ENCODE results near the gene S100A9. TPM values are rescaled to one million over a fixed set of nuclear protein-coding genes. Genes with fewer than 3 reads are reported as not detected.
"Not testable (repeated sequence)": the region's sequence is repeated elsewhere in the genome, so short reads cannot be mapped to it uniquely, and the experiment has no call there.

S100A9 gene
- total RNA-seq = not detected

DNA sequence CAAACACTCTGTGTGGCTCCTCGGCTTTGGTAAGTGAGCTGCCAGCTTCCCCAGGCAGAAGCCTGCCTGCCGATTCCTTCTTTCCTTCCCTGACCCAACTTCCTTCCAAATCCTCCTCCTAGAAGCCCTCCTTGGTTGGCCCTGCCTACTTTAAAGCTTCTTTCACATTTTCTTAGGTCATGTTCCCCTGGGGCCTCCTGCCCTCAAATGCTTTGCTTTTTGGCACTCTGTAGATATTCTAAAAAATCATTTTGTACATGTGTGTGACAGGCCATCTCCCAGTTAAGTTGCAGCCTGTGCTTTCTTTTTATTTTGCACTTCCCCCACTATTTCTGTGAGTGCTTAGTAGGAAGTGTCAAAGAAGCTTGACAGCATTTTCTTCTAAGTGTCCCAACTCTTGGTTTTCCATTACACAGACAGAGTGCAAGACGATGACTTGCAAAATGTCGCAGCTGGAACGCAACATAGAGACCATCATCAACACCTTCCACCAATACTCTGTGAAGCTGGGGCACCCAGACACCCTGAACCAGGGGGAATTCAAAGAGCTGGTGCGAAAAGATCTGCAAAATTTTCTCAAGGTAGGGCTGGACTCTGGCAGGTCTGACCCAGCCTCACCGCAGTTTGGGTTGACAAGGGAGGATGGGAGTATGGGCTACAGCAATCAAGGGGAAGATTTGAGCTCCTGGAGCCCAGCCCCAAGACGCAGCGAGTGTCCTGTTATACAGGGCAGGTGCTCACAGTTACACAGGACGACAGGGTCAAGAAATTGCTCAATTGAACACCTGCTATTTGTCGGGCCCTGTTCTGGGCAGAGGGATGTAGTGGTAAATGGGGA lies at the start of gene S100A9:
TSS of gene S100A9 (plus strand) at position 2 of the 838 bp plus-strand sequence. CDS start at position 432, 430 bp downstream.
- Mint-ChIP-seq H3K9me3 (ENCODE audit: insufficient read depth) (no peaks in the 10 kb centered on the region), H3K27ac (peak within 1 kb of the TSS; percentile 54)
- CTCF ChIA-PET = interaction anchor here (0.8 to 7.4 kb wide), 4 partner anchors 12 to 136 kb away, joined by 3 to 140 read pairs (median 12); no protein-coding TSS in a partner anchor

DNA sequence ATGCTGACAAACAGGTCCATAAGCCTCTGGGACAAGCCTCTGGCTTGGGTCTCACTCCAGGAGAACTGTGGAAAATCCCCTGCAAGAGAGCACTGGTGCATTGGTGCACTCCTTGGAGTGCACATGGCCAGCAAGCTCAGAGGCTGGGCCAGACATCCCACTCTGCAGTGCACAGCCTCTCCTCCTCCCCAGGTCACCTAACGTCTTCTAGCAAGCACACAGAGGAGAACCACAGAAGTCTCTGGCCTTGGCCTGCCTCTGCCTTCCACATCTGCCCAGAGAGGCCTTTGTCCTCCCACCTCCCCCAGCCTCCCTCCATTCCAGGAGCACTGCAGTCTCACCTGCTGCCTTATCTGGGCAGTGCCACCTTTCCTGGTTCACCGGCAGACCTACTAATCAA lies 49.1 kb upstream of the S100A9 start:
- H3K9me3 Mint-ChIP-seq (ENCODE audit: insufficient read depth) = no peaks in the 10 kb centered on the region
- no peak overlapping the region for H3K27ac Mint-ChIP-seq

More for the DNA sequence above, at the start of gene S100A9:
- ATAC-seq = no peak
- Mint-ChIP-seq H3K36me3 (ENCODE audit: low read depth) (no peaks in the 10 kb centered on the region), H3K27me3 (ENCODE audit: low read depth) (peaks cover 11% of the 10 kb centered on the region), H3K4me1 (ENCODE audit: low read depth) (peaks cover 11% of the 10 kb centered on the region), H3K4me3 (no peak within 1 kb of the TSS)
- DNase-seq = no peak
- POLR2A ChIA-PET = no interaction called here

DNA sequence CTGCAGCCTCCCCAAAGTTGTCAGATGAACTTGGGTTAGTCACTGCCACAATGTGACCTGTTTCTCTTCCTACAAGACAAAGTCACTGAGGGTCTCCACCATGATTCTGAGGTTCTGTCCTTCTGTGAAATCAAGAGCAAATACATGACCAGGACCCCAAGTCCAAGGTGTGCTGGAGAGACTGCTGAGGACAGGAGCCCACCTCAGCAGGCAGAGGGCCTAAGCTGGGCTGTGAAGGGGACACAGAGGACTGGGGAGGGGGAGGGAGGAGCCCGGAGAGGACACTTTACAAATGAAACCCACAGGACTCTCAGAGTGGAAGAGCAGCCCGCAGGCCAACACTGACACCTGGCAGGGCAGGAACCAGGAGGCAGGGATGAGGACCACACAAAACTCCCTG lies 48.2 kb upstream of the S100A9 start:
- H3K27ac Mint-ChIP-seq = no peak overlapping the region
- no peak overlapping the region for H3K4me3 Mint-ChIP-seq
- ATAC-seq (no peak), DNase-seq (no peak)
- H3K27me3 Mint-ChIP-seq (ENCODE audit: low read depth) = peaks cover 7% of the 10 kb centered on the region
- no peaks in the 10 kb centered on the region for H3K9me3 Mint-ChIP-seq (ENCODE audit: insufficient read depth)
- H3K4me1 Mint-ChIP-seq (ENCODE audit: low read depth) = no peaks in the 10 kb centered on the region
- H3K36me3 Mint-ChIP-seq (ENCODE audit: low read depth) = no peaks in the 10 kb centered on the region
- CTCF ChIA-PET = no interaction called here
- POLR2A ChIA-PET = no interaction called here

More for the DNA sequence above, 49.1 kb upstream of the S100A9 start:
- DNase-seq = no peak
- peaks cover 4% of the 10 kb centered on the region for H3K27me3 Mint-ChIP-seq (ENCODE audit: low read depth)
- POLR2A ChIA-PET = no interaction called here
- CTCF ChIA-PET = no interaction called here
- H3K36me3 Mint-ChIP-seq (ENCODE audit: low read depth) = no peaks in the 10 kb centered on the region
- no peaks in the 10 kb centered on the region for H3K4me1 Mint-ChIP-seq (ENCODE audit: low read depth)
- H3K4me3 Mint-ChIP-seq = no peak overlapping the region
- ATAC-seq = no peak

DNA sequence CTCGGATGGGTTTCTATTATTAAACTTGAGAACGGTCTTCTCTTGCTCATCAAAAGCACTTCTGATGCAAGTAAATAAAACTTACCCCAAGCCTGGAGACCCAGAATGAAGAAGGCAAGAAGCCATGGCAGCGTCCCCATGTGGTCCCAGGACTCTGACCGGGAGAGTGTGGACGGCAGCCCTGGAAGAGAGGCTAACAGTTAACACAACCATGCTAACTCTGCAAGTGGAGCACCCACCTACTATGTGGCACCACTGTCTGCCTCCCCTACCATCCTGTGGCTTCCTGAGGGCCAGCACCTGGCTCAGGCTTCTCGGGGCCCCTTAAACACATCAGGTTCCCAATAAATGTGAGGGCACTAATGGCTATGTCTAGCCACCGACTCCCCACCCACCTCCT lies 47.1 kb upstream of the S100A9 start:
- Mint-ChIP-seq H3K27ac (no peak overlapping the region), H3K36me3 (ENCODE audit: low read depth) (no peaks in the 10 kb centered on the region), H3K4me3 (no peak overlapping the region), H3K9me3 (ENCODE audit: insufficient read depth) (no peaks in the 10 kb centered on the region), H3K27me3 (ENCODE audit: low read depth) (peaks cover 7% of the 10 kb centered on the region), H3K4me1 (ENCODE audit: low read depth) (no peaks in the 10 kb centered on the region)
- ChIA-PET POLR2A (no interaction called here), CTCF (no interaction called here)
- DNase-seq (no peak), ATAC-seq (no peak)

DNA sequence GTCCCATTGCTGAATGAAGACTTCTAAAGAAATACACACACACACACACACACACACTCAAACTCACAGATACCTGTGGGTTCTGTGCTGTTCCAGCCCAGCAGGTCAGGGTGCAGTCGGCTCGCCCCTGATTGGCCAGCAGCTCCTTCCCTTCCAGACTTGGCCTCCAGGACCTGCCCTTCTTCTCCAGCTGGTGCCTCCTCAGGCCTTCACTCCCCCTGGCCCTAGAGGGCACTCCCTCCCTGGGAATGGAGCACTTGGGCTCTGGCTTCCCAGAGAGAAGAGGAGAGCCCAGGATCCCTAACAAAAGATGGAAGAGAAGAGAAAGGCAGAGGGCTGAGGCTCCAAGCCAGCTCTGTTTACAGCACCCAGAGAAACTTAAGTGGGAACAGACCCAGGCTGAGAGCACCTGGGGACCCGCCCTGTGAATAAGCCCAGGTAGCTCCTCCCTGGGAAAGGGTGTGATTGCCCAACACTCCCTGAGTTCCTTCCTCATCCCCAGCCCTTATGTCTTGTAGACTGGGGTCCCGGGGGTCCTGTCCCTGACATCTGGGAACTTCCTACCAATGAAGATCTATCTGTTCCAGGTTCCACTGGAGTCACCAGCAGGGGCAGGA lies 45.0 kb upstream of the S100A9 start, which contains the start of gene PGLYRP3:
TSS of gene PGLYRP3 (minus strand) at position 383 of the 617 bp plus-strand sequence. CDS start 2,287 bp downstream, outside the sequence.
- ChIA-PET CTCF (no interaction called here), POLR2A (no interaction called here)
- ATAC-seq (no peak), DNase-seq (no peak)
- Mint-ChIP-seq H3K27ac (no peak within 1 kb of the TSS), H3K36me3 (ENCODE audit: low read depth) (no peaks in the 10 kb centered on the region), H3K4me3 (no peak within 1 kb of the TSS), H3K9me3 (ENCODE audit: insufficient read depth) (no peaks in the 10 kb centered on the region), H3K27me3 (ENCODE audit: low read depth) (peaks cover 17% of the 10 kb centered on the region), H3K4me1 (ENCODE audit: low read depth) (no peaks in the 10 kb centered on the region)

DNA sequence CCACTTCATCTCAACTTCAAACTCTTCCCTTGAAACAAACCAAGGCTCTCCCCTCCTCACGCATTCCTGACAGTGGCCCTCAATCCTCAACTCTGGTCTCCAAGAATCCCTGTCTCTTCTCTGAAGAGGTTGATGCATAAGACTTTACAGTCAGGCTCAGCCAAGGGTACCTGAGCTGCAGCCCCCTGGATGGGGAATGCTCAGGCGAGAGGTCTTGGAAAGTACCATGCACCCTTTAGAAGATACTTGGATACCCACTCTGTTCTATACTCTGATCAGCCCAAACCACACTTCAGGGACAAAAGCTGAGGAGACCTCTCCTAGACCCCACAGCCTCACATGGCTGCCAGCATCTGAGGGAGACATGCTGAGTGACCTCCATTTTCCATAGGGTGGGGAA lies 44.4 kb upstream of the S100A9 start:
- Mint-ChIP-seq H3K27ac (no peak overlapping the region), H3K9me3 (ENCODE audit: insufficient read depth) (no peaks in the 10 kb centered on the region), H3K27me3 (ENCODE audit: low read depth) (peaks cover 21% of the 10 kb centered on the region), H3K4me1 (ENCODE audit: low read depth) (no peaks in the 10 kb centered on the region), H3K4me3 (no peak overlapping the region), H3K36me3 (ENCODE audit: low read depth) (no peaks in the 10 kb centered on the region)
- POLR2A ChIA-PET = no interaction called here
- ATAC-seq (no peak), DNase-seq (no peak)
- CTCF ChIA-PET = no interaction called here

DNA sequence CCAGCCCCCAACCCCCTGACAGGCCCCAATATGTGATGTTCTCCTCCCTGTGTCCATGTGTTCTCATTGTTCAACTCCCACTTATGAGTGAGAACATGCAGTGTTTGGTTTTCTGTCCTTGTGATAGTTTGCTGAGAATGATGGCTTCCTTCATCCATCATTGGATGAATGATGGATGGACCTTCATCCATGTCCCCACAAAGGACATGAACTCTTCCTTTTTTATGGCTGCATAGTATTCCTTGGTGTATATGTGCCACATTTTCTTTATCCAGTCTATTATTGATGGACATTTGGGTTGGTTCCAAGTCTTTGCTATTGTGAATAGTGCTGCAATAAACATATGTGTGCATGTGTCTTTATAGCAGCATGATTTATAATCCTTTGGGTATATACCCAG lies 43.3 kb upstream of the S100A9 start:
- H3K36me3 Mint-ChIP-seq (ENCODE audit: low read depth); H3K4me3 Mint-ChIP-seq; POLR2A ChIA-PET; H3K9me3 Mint-ChIP-seq (ENCODE audit: insufficient read depth); H3K4me1 Mint-ChIP-seq (ENCODE audit: low read depth); CTCF ChIA-PET; DNase-seq; H3K27ac Mint-ChIP-seq; ATAC-seq: not testable (repeated sequence)
- peaks cover 28% of the 10 kb centered on the region for H3K27me3 Mint-ChIP-seq (ENCODE audit: low read depth)

DNA sequence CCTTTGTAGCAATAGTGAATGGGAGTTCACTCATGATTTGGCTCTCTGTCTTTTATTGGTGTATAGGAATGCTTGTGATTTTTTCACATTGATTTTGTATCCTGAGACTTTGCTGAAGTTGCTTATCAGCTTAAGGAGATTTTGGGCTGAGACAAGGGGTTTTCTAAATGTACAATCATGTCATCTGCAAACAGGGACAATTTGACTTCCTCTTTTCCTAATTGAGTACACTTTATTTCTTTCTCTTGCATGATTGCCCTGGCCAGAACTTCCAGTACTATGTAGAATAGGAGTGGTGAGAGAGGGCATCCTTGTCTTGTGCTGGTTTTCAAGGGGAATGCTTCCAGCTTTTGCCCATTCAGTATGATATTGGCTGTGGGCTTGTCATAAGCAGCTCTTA lies 41.6 kb upstream of the S100A9 start:
- CTCF ChIA-PET = interaction anchor here (0.7 kb wide), 1 partner anchor 30 kb away, joined by 3 read pairs; no protein-coding TSS in a partner anchor
- H3K4me3 Mint-ChIP-seq; H3K9me3 Mint-ChIP-seq (ENCODE audit: insufficient read depth); H3K4me1 Mint-ChIP-seq (ENCODE audit: low read depth); DNase-seq; POLR2A ChIA-PET; H3K27ac Mint-ChIP-seq; ATAC-seq; H3K36me3 Mint-ChIP-seq (ENCODE audit: low read depth): not testable (repeated sequence)
- H3K27me3 Mint-ChIP-seq (ENCODE audit: low read depth) = peaks cover 29% of the 10 kb centered on the region

DNA sequence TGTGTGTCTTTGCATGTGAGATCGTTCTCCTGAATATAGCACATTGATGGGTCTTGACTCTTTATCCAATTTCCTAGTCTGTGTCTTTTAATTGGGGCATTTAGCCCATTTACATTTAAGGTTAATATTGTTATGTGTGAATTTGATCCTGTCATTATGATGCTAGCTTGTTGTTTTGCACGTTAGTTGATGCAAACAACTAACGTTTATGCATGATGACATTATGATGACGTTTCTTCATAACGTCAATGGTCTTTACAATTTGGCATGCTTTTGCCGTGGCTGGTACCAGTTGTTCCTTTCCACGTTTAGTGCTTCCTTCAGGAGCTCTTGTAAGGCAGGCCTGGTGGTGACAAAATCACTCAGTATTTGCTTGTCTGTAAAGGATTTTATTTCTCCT lies 39.5 kb upstream of the S100A9 start:
- H3K27me3 Mint-ChIP-seq (ENCODE audit: low read depth) = peaks cover 29% of the 10 kb centered on the region
- H3K4me1 Mint-ChIP-seq (ENCODE audit: low read depth); H3K9me3 Mint-ChIP-seq (ENCODE audit: insufficient read depth); H3K36me3 Mint-ChIP-seq (ENCODE audit: low read depth); CTCF ChIA-PET; ATAC-seq; POLR2A ChIA-PET; DNase-seq; H3K4me3 Mint-ChIP-seq; H3K27ac Mint-ChIP-seq: not testable (repeated sequence)

DNA sequence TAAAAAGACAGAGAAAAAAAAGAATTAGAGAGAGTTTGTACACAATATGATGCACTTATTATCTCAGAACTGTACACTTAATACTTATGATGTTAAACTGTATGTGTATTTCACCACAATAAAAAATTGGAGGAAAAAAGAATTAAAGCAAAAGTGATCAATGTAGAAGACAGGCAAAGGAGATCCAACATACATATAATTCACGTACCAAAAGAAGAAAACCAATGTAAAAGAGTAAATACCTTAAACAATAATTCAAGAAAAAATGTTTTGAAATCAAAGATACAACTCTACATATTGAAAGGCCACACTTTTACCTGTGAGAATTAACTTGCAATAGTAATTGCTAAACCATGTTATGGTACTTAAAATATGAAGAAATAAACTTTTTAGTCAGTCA lies 35.1 kb upstream of the S100A9 start:
- peaks cover 12% of the 10 kb centered on the region for H3K27me3 Mint-ChIP-seq (ENCODE audit: low read depth)
- peaks cover 5% of the 10 kb centered on the region for H3K9me3 Mint-ChIP-seq (ENCODE audit: insufficient read depth)
- ChIA-PET POLR2A (no interaction called here), CTCF (no interaction called here)
- H3K36me3 Mint-ChIP-seq (ENCODE audit: low read depth) = no peaks in the 10 kb centered on the region
- ATAC-seq (no peak), DNase-seq (no peak)
- no peaks in the 10 kb centered on the region for H3K4me1 Mint-ChIP-seq (ENCODE audit: low read depth)
- H3K4me3 Mint-ChIP-seq = no peak overlapping the region
- no peak overlapping the region for H3K27ac Mint-ChIP-seq

DNA sequence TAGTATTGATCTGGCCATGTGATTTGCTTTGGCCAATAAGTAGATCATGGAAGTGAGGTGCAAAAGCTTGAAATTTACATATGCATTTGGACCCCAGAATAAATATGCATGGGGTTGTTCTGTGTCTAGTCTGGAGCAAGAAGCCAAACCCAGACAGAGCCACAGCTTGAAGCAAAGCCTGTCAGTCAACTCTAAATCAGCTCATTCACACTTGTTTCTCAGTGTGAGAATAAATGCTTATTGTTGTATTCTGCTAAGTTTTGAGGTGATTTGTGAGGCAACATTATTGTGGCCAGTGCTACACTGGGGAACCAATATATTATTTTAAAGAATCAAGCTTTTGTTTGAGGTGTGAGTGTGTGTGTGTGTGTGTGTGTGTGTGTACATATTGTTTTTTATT lies 32.7 kb upstream of the S100A9 start:
- ATAC-seq (no peak), DNase-seq (no peak)
- CTCF ChIA-PET = interaction anchor here (0.9 kb wide), 1 partner anchor 10 kb away, joined by 3 read pairs; no protein-coding TSS in a partner anchor
- Mint-ChIP-seq H3K27ac (no peak overlapping the region), H3K4me3 (no peak overlapping the region), H3K36me3 (ENCODE audit: low read depth) (no peaks in the 10 kb centered on the region), H3K9me3 (ENCODE audit: insufficient read depth) (peaks cover 5% of the 10 kb centered on the region), H3K4me1 (ENCODE audit: low read depth) (no peaks in the 10 kb centered on the region), H3K27me3 (ENCODE audit: low read depth) (no peaks in the 10 kb centered on the region)
- POLR2A ChIA-PET = no interaction called here

DNA sequence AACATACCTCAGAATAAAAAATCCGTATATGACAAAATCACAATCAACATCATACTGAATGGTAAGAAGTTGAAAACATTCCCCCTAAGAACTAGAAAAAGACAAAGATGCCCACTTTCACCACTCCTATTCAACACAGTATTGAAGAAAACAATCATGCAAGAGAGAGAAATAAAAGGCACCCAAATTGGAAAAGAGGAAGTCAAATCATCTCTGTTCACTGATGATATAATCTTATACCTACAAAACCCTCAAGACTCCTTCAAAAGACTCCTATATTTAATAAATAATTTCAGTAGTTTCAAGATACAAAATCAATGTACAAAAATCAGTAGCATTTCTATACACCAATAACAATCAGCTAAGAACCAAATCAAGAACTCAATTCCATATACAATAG lies 23.8 kb upstream of the S100A9 start:
- peaks cover 29% of the 10 kb centered on the region for H3K27me3 Mint-ChIP-seq (ENCODE audit: low read depth)
- DNase-seq = no peak
- no peaks in the 10 kb centered on the region for H3K36me3 Mint-ChIP-seq (ENCODE audit: low read depth)
- ChIA-PET CTCF (no interaction called here), POLR2A (no interaction called here)
- H3K4me1 Mint-ChIP-seq (ENCODE audit: low read depth) = no peaks in the 10 kb centered on the region
- peaks cover 5% of the 10 kb centered on the region for H3K9me3 Mint-ChIP-seq (ENCODE audit: insufficient read depth)
- no peak overlapping the region for H3K27ac Mint-ChIP-seq
- no peak for ATAC-seq
- H3K4me3 Mint-ChIP-seq = no peak overlapping the region

All from activated CD8-positive, alpha-beta T cell treated with anti-CD3 and anti-CD28 coated beads, Interleukin-2, amount 10 ng/mL, durations not matched to agents 7 days and 5 days (primary cell).